ENCODE data around the gene KRT72.

Gene KRT72

DNA sequence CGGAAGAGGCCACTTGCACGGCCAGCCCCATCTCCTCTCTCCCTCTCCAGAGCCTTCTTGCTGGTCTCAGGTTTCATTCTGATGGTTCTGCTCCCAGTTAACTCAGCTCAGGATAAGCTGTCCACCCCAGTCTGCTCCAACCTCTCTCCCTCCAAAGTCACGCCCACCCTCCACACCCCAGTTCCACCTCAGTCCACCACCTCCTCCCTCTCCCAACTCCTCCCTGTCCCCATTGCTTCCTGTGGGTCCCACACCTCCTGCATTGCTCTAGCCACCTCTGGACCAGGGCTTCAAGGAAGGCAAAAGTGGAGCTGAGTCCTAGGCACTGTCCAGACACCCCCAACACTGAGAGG is 61.5 kb downstream of the KRT72 start (continued):
- TF ChIP-seq ZNF473 (tag by site-specific recombination; IDR thresholded peaks at IDR 0.05) (no peak), ZNF623 (tag by site-specific recombination; IDR thresholded peaks at IDR 0.05) (no peak), ZFHX2 (tag by site-specific recombination; conservative IDR thresholded peaks at IDR 0.05) (peak; percentile 76), ZFP69B (tag by site-specific recombination; IDR thresholded peaks at IDR 0.05) (peak; percentile 90; the same call in 1 of the 2 replicates), ZNF214 (tag by site-specific recombination; IDR thresholded peaks at IDR 0.05; ENCODE audit: borderline replicate concordance) (no peak), ZNF274 (IDR thresholded peaks at IDR 0.05; ENCODE audit: low read length) (no peak), ZNF274 (tag by site-specific recombination; IDR thresholded peaks at IDR 0.05; ENCODE audit: borderline replicate concordance) (no peak), ZNF664 (tag by site-specific recombination; IDR thresholded peaks at IDR 0.05) (no peak), ZNF175 (tag by site-specific recombination; IDR thresholded peaks at IDR 0.05) (no peak)
- TF ChIP-seq, protein P1, sequence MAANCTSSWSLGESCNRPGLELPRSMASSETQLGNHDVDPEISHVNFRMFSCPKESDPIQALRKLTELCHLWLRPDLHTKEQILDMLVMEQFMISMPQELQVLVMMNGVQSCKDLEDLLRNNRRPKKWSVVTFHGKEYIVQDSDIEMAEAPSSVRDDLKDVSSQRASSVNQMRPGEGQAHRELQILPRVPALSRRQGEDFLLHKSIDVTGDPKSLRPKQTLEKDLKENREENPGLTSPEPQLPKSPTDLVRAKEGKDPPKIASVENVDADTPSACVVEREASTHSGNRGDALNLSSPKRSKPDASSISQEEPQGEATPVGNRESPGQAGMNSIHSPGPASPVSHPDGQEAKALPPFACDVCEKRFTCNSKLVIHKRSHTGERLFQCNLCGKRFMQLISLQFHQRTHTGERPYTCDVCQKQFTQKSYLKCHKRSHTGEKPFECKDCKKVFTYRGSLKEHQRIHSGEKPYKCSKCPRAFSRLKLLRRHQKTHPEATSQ (tag by site-specific recombination; IDR thresholded peaks at IDR 0.05), result no peak
- TF ChIP-seq, protein P2, sequence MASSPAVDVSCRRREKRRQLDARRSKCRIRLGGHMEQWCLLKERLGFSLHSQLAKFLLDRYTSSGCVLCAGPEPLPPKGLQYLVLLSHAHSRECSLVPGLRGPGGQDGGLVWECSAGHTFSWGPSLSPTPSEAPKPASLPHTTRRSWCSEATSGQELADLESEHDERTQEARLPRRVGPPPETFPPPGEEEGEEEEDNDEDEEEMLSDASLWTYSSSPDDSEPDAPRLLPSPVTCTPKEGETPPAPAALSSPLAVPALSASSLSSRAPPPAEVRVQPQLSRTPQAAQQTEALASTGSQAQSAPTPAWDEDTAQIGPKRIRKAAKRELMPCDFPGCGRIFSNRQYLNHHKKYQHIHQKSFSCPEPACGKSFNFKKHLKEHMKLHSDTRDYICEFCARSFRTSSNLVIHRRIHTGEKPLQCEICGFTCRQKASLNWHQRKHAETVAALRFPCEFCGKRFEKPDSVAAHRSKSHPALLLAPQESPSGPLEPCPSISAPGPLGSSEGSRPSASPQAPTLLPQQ (tag by site-specific recombination; IDR thresholded peaks at IDR 0.05), result peak; percentile 97
- TF ChIP-seq, protein P3, sequence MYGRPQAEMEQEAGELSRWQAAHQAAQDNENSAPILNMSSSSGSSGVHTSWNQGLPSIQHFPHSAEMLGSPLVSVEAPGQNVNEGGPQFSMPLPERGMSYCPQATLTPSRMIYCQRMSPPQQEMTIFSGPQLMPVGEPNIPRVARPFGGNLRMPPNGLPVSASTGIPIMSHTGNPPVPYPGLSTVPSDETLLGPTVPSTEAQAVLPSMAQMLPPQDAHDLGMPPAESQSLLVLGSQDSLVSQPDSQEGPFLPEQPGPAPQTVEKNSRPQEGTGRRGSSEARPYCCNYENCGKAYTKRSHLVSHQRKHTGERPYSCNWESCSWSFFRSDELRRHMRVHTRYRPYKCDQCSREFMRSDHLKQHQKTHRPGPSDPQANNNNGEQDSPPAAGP (tag by site-specific recombination; IDR thresholded peaks at IDR 0.05), result peak; percentile 52
- TF ChIP-seq, protein P4, sequence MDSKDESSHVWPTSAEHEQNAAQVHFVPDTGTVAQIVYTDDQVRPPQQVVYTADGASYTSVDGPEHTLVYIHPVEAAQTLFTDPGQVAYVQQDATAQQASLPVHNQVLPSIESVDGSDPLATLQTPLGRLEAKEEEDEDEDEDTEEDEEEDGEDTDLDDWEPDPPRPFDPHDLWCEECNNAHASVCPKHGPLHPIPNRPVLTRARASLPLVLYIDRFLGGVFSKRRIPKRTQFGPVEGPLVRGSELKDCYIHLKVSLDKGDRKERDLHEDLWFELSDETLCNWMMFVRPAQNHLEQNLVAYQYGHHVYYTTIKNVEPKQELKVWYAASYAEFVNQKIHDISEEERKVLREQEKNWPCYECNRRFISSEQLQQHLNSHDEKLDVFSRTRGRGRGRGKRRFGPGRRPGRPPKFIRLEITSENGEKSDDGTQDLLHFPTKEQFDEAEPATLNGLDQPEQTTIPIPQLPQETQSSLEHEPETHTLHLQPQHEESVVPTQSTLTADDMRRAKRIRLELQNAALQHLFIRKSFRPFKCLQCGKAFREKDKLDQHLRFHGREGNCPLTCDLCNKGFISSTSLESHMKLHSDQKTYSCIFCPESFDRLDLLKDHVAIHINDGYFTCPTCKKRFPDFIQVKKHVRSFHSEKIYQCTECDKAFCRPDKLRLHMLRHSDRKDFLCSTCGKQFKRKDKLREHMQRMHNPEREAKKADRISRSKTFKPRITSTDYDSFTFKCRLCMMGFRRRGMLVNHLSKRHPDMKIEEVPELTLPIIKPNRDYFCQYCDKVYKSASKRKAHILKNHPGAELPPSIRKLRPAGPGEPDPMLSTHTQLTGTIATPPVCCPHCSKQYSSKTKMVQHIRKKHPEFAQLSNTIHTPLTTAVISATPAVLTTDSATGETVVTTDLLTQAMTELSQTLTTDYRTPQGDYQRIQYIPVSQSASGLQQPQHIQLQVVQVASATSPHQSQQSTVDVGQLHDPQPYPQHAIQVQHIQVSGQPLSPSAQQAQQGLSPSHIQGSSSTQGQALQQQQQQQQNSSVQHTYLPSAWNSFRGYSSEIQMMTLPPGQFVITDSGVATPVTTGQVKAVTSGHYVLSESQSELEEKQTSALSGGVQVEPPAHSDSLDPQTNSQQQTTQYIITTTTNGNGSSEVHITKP (tag by site-specific recombination; IDR thresholded peaks at IDR 0.05), result peak; percentile 62
- TF ChIP-seq, protein P5, sequence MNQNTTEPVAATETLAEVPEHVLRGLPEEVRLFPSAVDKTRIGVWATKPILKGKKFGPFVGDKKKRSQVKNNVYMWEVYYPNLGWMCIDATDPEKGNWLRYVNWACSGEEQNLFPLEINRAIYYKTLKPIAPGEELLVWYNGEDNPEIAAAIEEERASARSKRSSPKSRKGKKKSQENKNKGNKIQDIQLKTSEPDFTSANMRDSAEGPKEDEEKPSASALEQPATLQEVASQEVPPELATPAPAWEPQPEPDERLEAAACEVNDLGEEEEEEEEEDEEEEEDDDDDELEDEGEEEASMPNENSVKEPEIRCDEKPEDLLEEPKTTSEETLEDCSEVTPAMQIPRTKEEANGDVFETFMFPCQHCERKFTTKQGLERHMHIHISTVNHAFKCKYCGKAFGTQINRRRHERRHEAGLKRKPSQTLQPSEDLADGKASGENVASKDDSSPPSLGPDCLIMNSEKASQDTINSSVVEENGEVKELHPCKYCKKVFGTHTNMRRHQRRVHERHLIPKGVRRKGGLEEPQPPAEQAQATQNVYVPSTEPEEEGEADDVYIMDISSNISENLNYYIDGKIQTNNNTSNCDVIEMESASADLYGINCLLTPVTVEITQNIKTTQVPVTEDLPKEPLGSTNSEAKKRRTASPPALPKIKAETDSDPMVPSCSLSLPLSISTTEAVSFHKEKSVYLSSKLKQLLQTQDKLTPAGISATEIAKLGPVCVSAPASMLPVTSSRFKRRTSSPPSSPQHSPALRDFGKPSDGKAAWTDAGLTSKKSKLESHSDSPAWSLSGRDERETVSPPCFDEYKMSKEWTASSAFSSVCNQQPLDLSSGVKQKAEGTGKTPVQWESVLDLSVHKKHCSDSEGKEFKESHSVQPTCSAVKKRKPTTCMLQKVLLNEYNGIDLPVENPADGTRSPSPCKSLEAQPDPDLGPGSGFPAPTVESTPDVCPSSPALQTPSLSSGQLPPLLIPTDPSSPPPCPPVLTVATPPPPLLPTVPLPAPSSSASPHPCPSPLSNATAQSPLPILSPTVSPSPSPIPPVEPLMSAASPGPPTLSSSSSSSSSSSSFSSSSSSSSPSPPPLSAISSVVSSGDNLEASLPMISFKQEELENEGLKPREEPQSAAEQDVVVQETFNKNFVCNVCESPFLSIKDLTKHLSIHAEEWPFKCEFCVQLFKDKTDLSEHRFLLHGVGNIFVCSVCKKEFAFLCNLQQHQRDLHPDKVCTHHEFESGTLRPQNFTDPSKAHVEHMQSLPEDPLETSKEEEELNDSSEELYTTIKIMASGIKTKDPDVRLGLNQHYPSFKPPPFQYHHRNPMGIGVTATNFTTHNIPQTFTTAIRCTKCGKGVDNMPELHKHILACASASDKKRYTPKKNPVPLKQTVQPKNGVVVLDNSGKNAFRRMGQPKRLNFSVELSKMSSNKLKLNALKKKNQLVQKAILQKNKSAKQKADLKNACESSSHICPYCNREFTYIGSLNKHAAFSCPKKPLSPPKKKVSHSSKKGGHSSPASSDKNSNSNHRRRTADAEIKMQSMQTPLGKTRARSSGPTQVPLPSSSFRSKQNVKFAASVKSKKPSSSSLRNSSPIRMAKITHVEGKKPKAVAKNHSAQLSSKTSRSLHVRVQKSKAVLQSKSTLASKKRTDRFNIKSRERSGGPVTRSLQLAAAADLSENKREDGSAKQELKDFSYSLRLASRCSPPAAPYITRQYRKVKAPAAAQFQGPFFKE (tag by site-specific recombination; IDR thresholded peaks at IDR 0.05; ENCODE audit: borderline replicate concordance), result no peak

Measured in HEK293 (cell line).